BJ (cell line): Measurements from ENCODE around the gene SCN1B. TPM values are rescaled to one million over a fixed set of nuclear protein-coding genes. Genes with fewer than 3 reads are reported as not detected.

Experiments used
- CTCF ChIA-PET: fragments of 350-600 bp; formaldehyde crosslinking; extraction: SDS; loops from one replicate; lab custom pipeline; 2021; ENCODE audit warnings: antibody characterized with exemption, inconsistent platforms; lab: Yijun Ruan, JAX
- POLR2A ChIA-PET: fragments of 300-600 bp; sonication (Branson Sonifier 250); formaldehyde crosslinking; extraction: SDS; loops from one replicate; lab custom pipeline; 2021; ENCODE audit warnings: antibody characterized with exemption; lab: Charles Lee
- DNase-seq: peaks from one replicate; pipeline ENCODE4 v3.0.0-alpha.2; 2011; ENCODE audit warnings: low read depth
- H3K27me3 ChIP-seq: 2 replicates; pipeline ENCODE4 v1.6.0; 2011; ENCODE audit warnings: low read length; ENCODE audit not compliant: control insufficient read depth, insufficient read depth
- H3K36me3 ChIP-seq: 2 replicates; pipeline ENCODE4 v1.5.1; 2011; ENCODE audit warnings: low read length; ENCODE audit not compliant: control insufficient read depth, insufficient read depth
- H3K4me3 ChIP-seq: 2 replicates; pipeline ENCODE4 v1.5.1; 2011; ENCODE audit warnings: low read depth, mild to moderate bottlenecking, control low read depth, low read length
- CTCF ChIP-seq: IDR thresholded peaks from 2 replicates; pipeline ENCODE4 v1.5.1; 2011; ENCODE audit warnings: low read depth, mild to moderate bottlenecking, control low read depth, inconsistent platforms, low read length, moderate library complexity; ENCODE audit not compliant: insufficient read depth
- polyA plus RNA-seq: library from polyadenylated mRNA; depleted of rRNA; stranded (reverse); fragments of >200 nt; gene quantifications from 2 replicates; pipeline ENCODE4 v1.2.3, GENCODE V29; 2011

Gene SCN1B
- polyA plus RNA-seq, 1 experiment: 9.5 TPM

GRCh38 chr19:35077411-35078223 lies 47.3 kb downstream of the SCN1B start:
- DNase-seq: no peak
- Histone ChIP-seq H3K27me3 (peaks cover 1% of the 10 kb centered on the region; the same call in 1 of the 2 replicates), H3K4me3 (no peak overlapping the region), H3K36me3 (no peaks in the 10 kb centered on the region)
- CTCF ChIA-PET: interaction anchor here (1.1 to 1.3 kb wide), 2 partner anchors 11 to 13 kb away, joined by 3 to 5 read pairs; no protein-coding TSS in a partner anchor
- POLR2A ChIA-PET: no interaction called here
- TF ChIP-seq CTCF: no peak

- H3K4me3 ChIP-seq: no peak overlapping the region
- DNase-seq: no peak
- ChIA-PET CTCF (interaction anchor here (0.9 kb wide), 1 partner anchor 14 kb away, joined by 3 read pairs; no protein-coding TSS in a partner anchor), POLR2A (no interaction called here)
- no peaks in the 10 kb centered on the region for H3K36me3 ChIP-seq
- no peak for TF ChIP-seq CTCF
- no peaks in the 10 kb centered on the region for H3K27me3 ChIP-seq
Observed at GRCh38 chr19:35079826-35080225, 49.6 kb downstream of the SCN1B start.

- Histone ChIP-seq H3K27me3 (no peaks in the 10 kb centered on the region), H3K4me3 (no peak overlapping the region), H3K36me3 (no peaks in the 10 kb centered on the region)
- no peak for DNase-seq
- no peak for TF ChIP-seq CTCF
- CTCF ChIA-PET: interaction anchor here (0.9 to 3.1 kb wide), 5 partner anchors 11 to 55 kb away, joined by 3 to 10 read pairs (median 6); partner anchors contain the start of gene LGI4
- POLR2A ChIA-PET: no interaction called here
Observed at GRCh38 chr19:35080613-35081170, 50.4 kb downstream of the SCN1B start.

GRCh38 chr19:35081201-35081600 lies 50.9 kb downstream of the SCN1B start:
- TF ChIP-seq CTCF: no peak
- no peak overlapping the region for H3K4me3 ChIP-seq
- ChIA-PET POLR2A (no interaction called here), CTCF (interaction anchor here (1.2 to 3.1 kb wide), 5 partner anchors 10 to 54 kb away, joined by 3 to 10 read pairs (median 6); partner anchors contain the start of gene LGI4)
- H3K27me3 ChIP-seq: no peaks in the 10 kb centered on the region
- no peak for DNase-seq
- no peaks in the 10 kb centered on the region for H3K36me3 ChIP-seq
